ENCODE measurements around the gene KCNH3.

The KCNH3 gene

DNA sequence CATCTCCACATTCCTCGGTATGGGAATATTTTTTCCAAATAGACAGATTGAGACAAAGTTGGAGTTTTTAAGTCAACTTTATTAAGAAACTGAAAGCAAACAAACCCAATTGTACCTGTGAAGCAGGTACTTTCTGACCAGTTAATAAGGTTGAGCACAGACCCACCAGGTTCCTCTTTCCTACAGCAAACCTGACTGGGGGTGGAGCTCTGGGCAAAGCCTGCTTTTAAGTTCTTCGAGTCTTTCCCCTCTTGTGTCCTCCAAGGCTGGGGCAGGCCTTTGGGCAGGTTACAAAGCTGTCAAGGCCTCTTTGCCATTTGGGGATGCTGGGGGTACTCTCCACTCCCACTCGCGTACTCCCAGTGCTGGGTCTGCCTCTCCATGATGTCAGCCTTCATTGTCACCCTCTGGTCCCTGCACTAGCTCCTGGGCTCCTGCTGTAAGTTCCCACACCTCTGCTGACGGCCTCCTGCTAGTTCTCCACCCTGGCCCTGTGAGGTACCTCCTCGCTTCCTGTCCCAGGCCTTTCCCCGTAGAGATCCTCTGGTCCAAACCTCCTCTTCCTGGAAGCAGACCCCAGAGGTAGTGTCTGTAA lies 3.2 kb downstream of the KCNH3 start:
- Histone ChIP-seq H3K9me3 (no peaks in the 10 kb centered on the region), H3K36me3 (no peaks in the 10 kb centered on the region), H3K4me3 (ENCODE audit: low read depth, low read length) (no peak overlapping the region), H3K27me3 (peaks cover 28% of the 10 kb centered on the region), H3K4me1 (peaks cover 2% of the 10 kb centered on the region; the same call in 1 of the 2 replicates)
- TF ChIP-seq, protein P1, sequence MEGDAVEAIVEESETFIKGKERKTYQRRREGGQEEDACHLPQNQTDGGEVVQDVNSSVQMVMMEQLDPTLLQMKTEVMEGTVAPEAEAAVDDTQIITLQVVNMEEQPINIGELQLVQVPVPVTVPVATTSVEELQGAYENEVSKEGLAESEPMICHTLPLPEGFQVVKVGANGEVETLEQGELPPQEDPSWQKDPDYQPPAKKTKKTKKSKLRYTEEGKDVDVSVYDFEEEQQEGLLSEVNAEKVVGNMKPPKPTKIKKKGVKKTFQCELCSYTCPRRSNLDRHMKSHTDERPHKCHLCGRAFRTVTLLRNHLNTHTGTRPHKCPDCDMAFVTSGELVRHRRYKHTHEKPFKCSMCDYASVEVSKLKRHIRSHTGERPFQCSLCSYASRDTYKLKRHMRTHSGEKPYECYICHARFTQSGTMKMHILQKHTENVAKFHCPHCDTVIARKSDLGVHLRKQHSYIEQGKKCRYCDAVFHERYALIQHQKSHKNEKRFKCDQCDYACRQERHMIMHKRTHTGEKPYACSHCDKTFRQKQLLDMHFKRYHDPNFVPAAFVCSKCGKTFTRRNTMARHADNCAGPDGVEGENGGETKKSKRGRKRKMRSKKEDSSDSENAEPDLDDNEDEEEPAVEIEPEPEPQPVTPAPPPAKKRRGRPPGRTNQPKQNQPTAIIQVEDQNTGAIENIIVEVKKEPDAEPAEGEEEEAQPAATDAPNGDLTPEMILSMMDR (IDR thresholded peaks at IDR 0.05; ENCODE audit: low read depth, low read length) = no peak
- no peak for DNase-seq

DNA sequence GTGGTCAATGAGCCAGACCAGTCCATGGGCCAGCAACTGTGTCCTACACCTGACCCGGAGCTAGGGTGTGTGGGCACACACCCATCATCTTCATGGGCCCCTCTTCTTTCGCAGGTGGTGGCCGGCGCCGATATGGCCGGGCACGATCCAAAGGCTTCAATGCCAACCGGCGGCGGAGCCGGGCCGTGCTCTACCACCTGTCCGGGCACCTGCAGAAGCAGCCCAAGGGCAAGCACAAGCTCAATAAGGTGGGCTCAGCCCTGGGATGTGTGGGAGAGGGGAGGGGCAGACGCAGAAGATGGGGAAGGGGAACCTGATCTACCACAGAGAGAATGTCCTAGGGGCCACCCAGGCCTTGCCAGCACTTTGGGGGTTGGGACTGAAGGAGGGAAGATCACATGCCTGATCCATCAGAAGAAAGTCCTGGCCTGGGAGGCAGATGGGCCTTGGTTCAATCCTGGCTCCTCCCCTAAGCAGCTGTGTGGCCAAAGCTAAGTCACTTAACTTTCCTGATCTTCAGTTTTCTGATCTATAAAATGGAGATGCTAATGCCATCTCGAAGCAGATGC lies 3.8 kb downstream of the KCNH3 start:
- TF ChIP-seq, protein P1 (IDR thresholded peaks at IDR 0.05; ENCODE audit: low read depth, low read length) = no peak
- peaks cover 23% of the 10 kb centered on the region for H3K27me3 ChIP-seq
- H3K36me3 ChIP-seq = no peaks in the 10 kb centered on the region
- no peak overlapping the region for H3K4me3 ChIP-seq (ENCODE audit: low read depth, low read length)
- H3K4me1 ChIP-seq = no peaks in the 10 kb centered on the region; the same call in 1 of the 2 replicates
- no peaks in the 10 kb centered on the region for H3K9me3 ChIP-seq
- no peak for DNase-seq

GRCh38 chr12:49543221-49543913 lies 4.5 kb downstream of the KCNH3 start:
- Histone ChIP-seq H3K4me3 (ENCODE audit: low read depth, low read length) (no peak overlapping the region), H3K9me3 (no peaks in the 10 kb centered on the region), H3K4me1 (no peaks in the 10 kb centered on the region), H3K27me3 (peaks cover 16% of the 10 kb centered on the region), H3K36me3 (no peaks in the 10 kb centered on the region)
- no peak for DNase-seq
- TF ChIP-seq, protein P1 (IDR thresholded peaks at IDR 0.05; ENCODE audit: low read depth, low read length) = no peak

GRCh38 chr12:49543914-49544815 lies 5.3 kb downstream of the KCNH3 start:
- TF ChIP-seq, protein P1 (IDR thresholded peaks at IDR 0.05; ENCODE audit: low read depth, low read length) = no peak
- Histone ChIP-seq H3K27me3 (peaks cover 10% of the 10 kb centered on the region), H3K36me3 (no peaks in the 10 kb centered on the region), H3K4me3 (ENCODE audit: low read depth, low read length) (no peak overlapping the region), H3K9me3 (no peaks in the 10 kb centered on the region), H3K4me1 (no peaks in the 10 kb centered on the region)
- no peak for DNase-seq

- no peak for DNase-seq
- Histone ChIP-seq H3K4me3 (ENCODE audit: low read depth, low read length) (no peak overlapping the region), H3K9me3 (no peaks in the 10 kb centered on the region), H3K36me3 (no peaks in the 10 kb centered on the region), H3K4me1 (no peaks in the 10 kb centered on the region), H3K27me3 (no peaks in the 10 kb centered on the region)
- TF ChIP-seq, protein P1 (IDR thresholded peaks at IDR 0.05; ENCODE audit: low read depth, low read length) = no peak
These were observed 7.0 kb downstream of the KCNH3 start for GRCh38 chr12:49545815-49546214.

Measured in BE2C (cell line).